CD4-positive, CD25-positive, alpha-beta regulatory T cell (primary cell): ENCODE measurements around the gene WNT11. TPM values are rescaled to one million over a fixed set of nuclear protein-coding genes. Genes with fewer than 3 reads are reported as not detected.

ENCODE experiments used
- ATAC-seq, 2 donors: fragments of 150-1000 bp; cut with Tn5 transposase; one replicate each; pipeline ENCODE4 v1.10.0; 2021; ENCODE audit warnings: low read depth in 2 of 2, moderate number of reproducible peaks in 2 of 2, moderate library complexity in 1 of 2
- DNase-seq, 3 donors: peaks; one replicate each; pipeline versions ENCODE4 v3.0.0 to v3.0.0-alpha.2; 2012 to 2022; ENCODE audit warnings: mixed read lengths in 1 of 3
- H3K27ac ChIP-seq: one replicate; pipeline ENCODE4 v1.7.0; 2013; ENCODE audit warnings: mild to moderate bottlenecking, low read length; ENCODE audit not compliant: insufficient read depth, poor library complexity, severe bottlenecking
- H3K27me3 ChIP-seq: one replicate; pipeline ENCODE4 v1.7.0; 2013; ENCODE audit warnings: low read length; ENCODE audit not compliant: control insufficient read depth, insufficient read depth
- H3K36me3 ChIP-seq: one replicate; pipeline ENCODE4 v1.7.0; 2013; ENCODE audit warnings: mild to moderate bottlenecking, low read length, moderate library complexity; ENCODE audit not compliant: control insufficient read depth, insufficient read depth
- H3K4me1 ChIP-seq: 2 replicates; pipeline ENCODE4 v1.7.0; 2013; ENCODE audit warnings: mild to moderate bottlenecking, low read length; ENCODE audit not compliant: insufficient read depth, control insufficient read depth, poor library complexity, severe bottlenecking
- H3K4me3 ChIP-seq: one replicate; pipeline ENCODE4 v1.7.0; 2013; ENCODE audit warnings: low read depth, mild to moderate bottlenecking, low read length, moderate library complexity
- H3K9me3 ChIP-seq, 2 experiments: 1 replicate in 1 of 2; 2 replicates in 1 of 2; pipeline ENCODE4 v1.7.0; 2013; ENCODE audit warnings: low read length in 2 of 2, mild to moderate bottlenecking in 1 of 2, moderate library complexity in 1 of 2; ENCODE audit not compliant: control insufficient read depth in 2 of 2
- H3K27ac Mint-ChIP-seq, 3 donors: one replicate each; pipeline ENCODE4 v1.8.0; 2020 to 2022; ENCODE audit warnings: mild to moderate bottlenecking in 3 of 3, mixed read lengths in 3 of 3, moderate library complexity in 2 of 3
- H3K27me3 Mint-ChIP-seq: one replicate; pipeline ENCODE4 v1.8.0; 2022; ENCODE audit warnings: mild to moderate bottlenecking, mixed read lengths
- H3K36me3 Mint-ChIP-seq: one replicate; pipeline ENCODE4 v1.8.0; 2020; ENCODE audit warnings: mixed read lengths
- H3K4me1 Mint-ChIP-seq, 4 donors: one replicate each; pipeline ENCODE4 v1.8.0; 2020 to 2022; ENCODE audit warnings: mixed read lengths in 4 of 4, mild to moderate bottlenecking in 1 of 4
- H3K4me3 Mint-ChIP-seq, 4 donors: one replicate each; pipeline ENCODE4 v1.8.0; 2020 to 2022; ENCODE audit warnings: mild to moderate bottlenecking in 4 of 4, mixed read lengths in 4 of 4, moderate library complexity in 3 of 4
- H3K9me3 Mint-ChIP-seq, 7 donors: one replicate each; pipeline ENCODE4 v1.8.0; 2020 to 2022; ENCODE audit warnings: mixed read lengths in 7 of 7, mild to moderate bottlenecking in 3 of 7, moderate library complexity in 2 of 7
- polyA plus RNA-seq, 4 donors: library from polyadenylated mRNA; unstranded; fragments of 300-500 nt; fragmentation: Illumina TruSeq; gene quantifications; one replicate each; pipeline ENCODE4 v1.2.3, GENCODE V29; 2021
- total RNA-seq: library from RNA; stranded (reverse); gene quantifications from one replicate; pipeline ENCODE4 v1.2.3, GENCODE V29; 2022

WNT11 gene
- total RNA-seq (not detected), polyA plus RNA-seq (1 to 10 TPM in 1 of 4 donors, under 1 TPM in 1, not detected in 2; 0.43 to 1.2 TPM)

DNA sequence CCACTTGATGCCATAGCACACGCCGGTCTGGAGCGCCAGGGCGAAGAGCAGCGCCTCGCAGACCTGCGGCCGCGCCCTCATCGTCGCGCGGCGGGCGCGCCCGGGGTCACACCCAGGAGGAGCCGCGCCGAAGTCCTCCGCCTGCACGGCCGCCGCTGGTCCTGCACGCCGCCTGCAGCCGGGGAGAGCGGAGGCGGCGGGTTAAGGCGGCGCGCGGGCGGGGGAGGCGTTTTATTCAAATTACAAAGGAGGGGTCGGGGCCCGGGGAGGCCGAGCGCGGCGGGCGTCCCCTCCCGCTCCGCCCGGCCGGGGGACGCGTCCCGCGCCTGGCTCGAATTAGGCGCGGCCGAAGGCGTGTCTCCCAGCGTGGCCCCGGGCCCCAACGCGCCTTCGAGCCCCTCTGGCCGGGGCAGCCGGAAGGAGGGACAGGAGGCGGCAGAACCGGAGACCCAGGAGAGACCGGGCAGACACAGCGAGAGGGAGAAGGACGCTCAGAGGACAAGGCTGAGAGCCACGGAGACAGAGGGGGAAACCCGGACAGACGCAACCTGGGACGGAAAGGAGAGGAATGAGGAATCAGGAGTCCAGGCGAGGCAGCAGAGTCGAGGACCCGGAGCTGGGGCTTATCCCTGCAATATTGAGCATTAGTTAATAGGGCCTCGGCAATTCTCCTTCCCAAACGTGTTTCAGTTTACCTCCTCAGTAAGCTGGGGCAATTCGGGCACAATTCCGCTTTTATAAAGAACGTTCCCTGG, at the start of gene WNT11:
Gene WNT11 (minus strand): TSS at position 176 of the 755 bp plus-strand sequence. CDS start 95 bp downstream, at position 81.
- H3K9me3 Mint-ChIP-seq = peaks cover 0 to 3% (median 0%) of the 10 kb centered on the region in 7 donors
- Histone ChIP-seq H3K9me3 (no peaks in the 10 kb centered on the region), H3K27ac (no peak within 1 kb of the TSS), H3K4me1 (peaks cover 54% of the 10 kb centered on the region), H3K36me3 (no peaks in the 10 kb centered on the region), H3K4me3 (peak within 1 kb of the TSS; percentile 62), H3K27me3 (peaks cover 19% of the 10 kb centered on the region)
- H3K36me3 Mint-ChIP-seq = no peaks in the 10 kb centered on the region
- H3K4me3 Mint-ChIP-seq = peak within 1 kb of the TSS; percentile 86 to 93 (median 88)
- H3K27ac Mint-ChIP-seq = peak within 1 kb of the TSS in 1 of 3 donors; percentile 62
- ATAC-seq (peak in 1 of 2 donors; percentile 2), DNase-seq (peak; percentile 26 to 44 (median 32))
- H3K4me1 Mint-ChIP-seq = peaks cover 0 to 23% (median 11%) of the 10 kb centered on the region in 4 donors
- H3K27me3 Mint-ChIP-seq = peaks cover 60% of the 10 kb centered on the region

DNA sequence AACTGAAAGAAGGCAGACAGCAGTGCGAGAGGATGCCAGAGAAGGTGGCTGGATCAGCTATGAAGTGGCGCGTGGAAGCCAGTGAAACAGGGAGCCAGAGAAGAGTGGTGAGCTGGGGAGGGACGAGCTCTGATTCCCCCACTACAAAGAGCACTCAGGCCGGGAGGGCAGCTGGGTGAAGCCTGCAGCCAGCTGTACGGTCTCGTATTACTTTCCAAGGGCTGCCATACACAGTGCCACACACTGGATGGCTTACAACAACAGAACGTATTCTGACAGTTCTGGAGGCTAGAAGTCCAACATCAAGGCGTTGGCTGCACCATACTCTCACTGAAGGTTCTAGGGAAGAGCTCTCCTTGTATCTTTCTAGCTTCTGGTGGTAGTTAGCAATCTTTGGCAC, 47.1 kb upstream of the WNT11 start:
- no peaks in the 10 kb centered on the region for H3K4me1 ChIP-seq
- no peak overlapping the region for H3K4me3 ChIP-seq
- H3K27ac Mint-ChIP-seq = no peak overlapping the region
- H3K27me3 Mint-ChIP-seq = peaks cover 28% of the 10 kb centered on the region
- H3K9me3 ChIP-seq = peaks cover 0 to 5% of the 10 kb centered on the region in 2 experiments
- DNase-seq (no peak), ATAC-seq (no peak)
- peaks cover 2% of the 10 kb centered on the region for H3K27me3 ChIP-seq
- H3K36me3 ChIP-seq = no peaks in the 10 kb centered on the region
- H3K27ac ChIP-seq = no peak overlapping the region
- no peaks in the 10 kb centered on the region for H3K4me1 Mint-ChIP-seq
- H3K4me3 Mint-ChIP-seq = no peak overlapping the region
- no peaks in the 10 kb centered on the region for H3K9me3 Mint-ChIP-seq
- H3K36me3 Mint-ChIP-seq = no peaks in the 10 kb centered on the region

DNA sequence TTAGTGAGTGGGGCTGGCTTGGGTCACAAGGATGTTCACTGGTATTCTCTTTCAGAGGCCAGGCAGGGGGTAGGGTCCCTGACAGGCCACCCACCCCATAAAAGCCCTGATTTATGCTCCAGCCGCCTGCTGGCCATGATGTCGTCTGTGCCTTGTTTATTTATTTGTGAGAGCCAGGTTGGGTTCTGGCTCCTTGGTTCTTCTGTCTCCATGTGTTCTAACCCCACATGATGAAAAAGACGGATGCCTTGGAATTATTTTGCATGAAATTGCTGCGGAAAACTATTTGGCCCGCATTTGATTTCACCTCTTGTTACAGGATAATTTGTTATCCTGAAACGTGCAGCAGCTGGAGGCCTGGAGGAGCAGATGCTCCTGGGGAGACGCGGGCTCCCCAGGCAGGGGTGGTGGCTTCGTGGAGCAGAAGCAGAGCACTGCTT, 46.3 kb upstream of the WNT11 start:
- H3K27ac Mint-ChIP-seq = no peak overlapping the region
- DNase-seq (no peak), ATAC-seq (no peak)
- H3K4me1 ChIP-seq = no peaks in the 10 kb centered on the region
- no peaks in the 10 kb centered on the region for H3K27me3 ChIP-seq
- no peak overlapping the region for H3K4me3 Mint-ChIP-seq
- H3K27me3 Mint-ChIP-seq = peaks cover 25% of the 10 kb centered on the region
- no peaks in the 10 kb centered on the region for H3K9me3 Mint-ChIP-seq
- no peak overlapping the region for H3K4me3 ChIP-seq
- peaks cover 0 to 5% of the 10 kb centered on the region in 2 experiments for H3K9me3 ChIP-seq
- H3K27ac ChIP-seq = no peak overlapping the region
- no peaks in the 10 kb centered on the region for H3K36me3 Mint-ChIP-seq
- H3K4me1 Mint-ChIP-seq = no peaks in the 10 kb centered on the region
- no peaks in the 10 kb centered on the region for H3K36me3 ChIP-seq

DNA sequence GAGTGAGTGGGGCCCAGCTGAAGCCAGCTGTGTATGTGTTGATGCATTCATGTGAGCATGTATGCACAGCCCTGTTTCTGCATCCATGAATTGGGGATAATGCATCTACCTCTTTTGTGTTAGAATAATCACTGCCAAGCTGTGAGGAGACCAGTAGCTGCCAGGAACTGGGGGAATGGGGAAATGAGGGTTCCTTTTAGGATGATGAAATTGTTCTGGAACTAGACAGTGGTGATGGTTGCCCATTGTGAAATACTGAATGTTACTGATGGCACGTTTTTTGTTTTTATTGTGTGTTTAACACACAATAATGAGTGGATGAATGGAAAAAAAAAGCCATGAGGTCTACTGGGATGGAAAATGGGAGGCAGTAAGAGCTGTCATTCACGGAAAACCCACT, 45.3 kb upstream of the WNT11 start:
- no peaks in the 10 kb centered on the region for H3K9me3 Mint-ChIP-seq
- H3K27me3 ChIP-seq = no peaks in the 10 kb centered on the region
- ATAC-seq = no peak
- peaks cover 22% of the 10 kb centered on the region for H3K27me3 Mint-ChIP-seq
- H3K27ac ChIP-seq = no peak overlapping the region
- H3K36me3 Mint-ChIP-seq = no peaks in the 10 kb centered on the region
- H3K27ac Mint-ChIP-seq = no peak overlapping the region
- H3K36me3 ChIP-seq = no peaks in the 10 kb centered on the region
- no peak overlapping the region for H3K4me3 ChIP-seq
- H3K9me3 ChIP-seq = peaks cover 0 to 5% of the 10 kb centered on the region in 2 experiments
- H3K4me1 ChIP-seq = no peaks in the 10 kb centered on the region
- no peaks in the 10 kb centered on the region for H3K4me1 Mint-ChIP-seq
- no peak overlapping the region for H3K4me3 Mint-ChIP-seq
- no peak for DNase-seq

DNA sequence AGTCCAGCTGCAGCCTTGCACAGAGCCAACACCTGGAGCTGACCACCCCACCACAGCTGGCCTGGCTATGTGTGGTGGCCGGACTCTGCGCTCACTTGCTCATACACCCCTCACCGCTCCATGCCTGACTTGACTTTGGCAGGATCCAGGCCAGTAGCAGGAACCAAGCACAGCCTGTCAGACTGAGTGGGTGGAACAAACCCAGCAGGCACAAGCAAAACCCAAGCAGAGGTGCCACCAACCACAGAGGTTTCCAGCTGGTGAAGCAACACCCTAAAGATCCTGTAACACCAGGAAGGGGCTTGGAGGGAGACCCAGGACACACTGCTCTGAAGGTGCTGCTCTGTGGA, 44.9 kb upstream of the WNT11 start:
- H3K4me1 Mint-ChIP-seq = no peaks in the 10 kb centered on the region

DNA sequence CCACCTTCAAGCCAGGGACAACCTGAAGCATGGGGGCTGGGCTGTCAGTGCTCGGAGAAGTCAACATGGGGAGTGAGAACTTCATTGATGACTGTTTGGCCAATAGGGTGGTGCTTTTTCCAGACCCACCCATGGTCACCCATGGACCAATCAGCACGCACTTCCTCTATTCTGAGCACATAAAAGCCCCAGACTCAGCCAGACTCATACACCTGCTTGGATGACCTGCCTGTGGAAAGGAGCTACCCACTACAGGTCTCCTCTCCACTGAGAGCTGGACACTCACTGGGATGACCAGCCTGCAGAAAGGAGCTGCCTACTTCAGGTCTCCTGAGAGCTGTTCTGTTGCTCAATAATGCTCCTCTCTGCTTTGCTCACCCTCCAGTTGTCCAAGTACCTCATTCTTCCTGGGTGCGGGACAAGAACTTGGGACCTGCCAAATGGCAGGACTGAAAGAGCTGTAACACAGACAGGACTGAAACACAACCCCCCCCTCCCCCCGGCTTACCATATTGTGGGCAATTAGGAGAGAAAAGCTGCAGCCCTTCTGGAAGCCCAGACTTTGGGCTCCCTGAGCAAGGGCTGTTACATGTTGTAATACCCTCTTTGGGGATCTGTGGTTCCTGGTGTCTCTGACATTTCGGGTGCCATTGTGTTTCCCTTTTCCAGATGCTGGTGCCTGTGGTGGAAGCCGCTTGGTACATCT, 44.4 kb upstream of the WNT11 start:
- H3K4me1 Mint-ChIP-seq = no peaks in the 10 kb centered on the region
- DNase-seq (no peak), ATAC-seq (no peak)
- no peaks in the 10 kb centered on the region for H3K9me3 Mint-ChIP-seq
- Histone ChIP-seq H3K4me3 (no peak overlapping the region), H3K27me3 (no peaks in the 10 kb centered on the region), H3K36me3 (no peaks in the 10 kb centered on the region), H3K4me1 (no peaks in the 10 kb centered on the region), H3K27ac (no peak overlapping the region), H3K9me3 (peaks cover 0 to 5% of the 10 kb centered on the region in 2 experiments)
- H3K4me3 Mint-ChIP-seq = no peak overlapping the region
- no peak overlapping the region for H3K27ac Mint-ChIP-seq
- peaks cover 22% of the 10 kb centered on the region for H3K27me3 Mint-ChIP-seq
- H3K36me3 Mint-ChIP-seq = no peaks in the 10 kb centered on the region

More for the DNA sequence above, 44.9 kb upstream of the WNT11 start:
- Mint-ChIP-seq H3K9me3 (no peaks in the 10 kb centered on the region), H3K27ac (no peak overlapping the region), H3K36me3 (no peaks in the 10 kb centered on the region), H3K27me3 (peaks cover 22% of the 10 kb centered on the region), H3K4me3 (no peak overlapping the region)
- Histone ChIP-seq H3K36me3 (no peaks in the 10 kb centered on the region), H3K4me1 (no peaks in the 10 kb centered on the region), H3K9me3 (peaks cover 0 to 5% of the 10 kb centered on the region in 2 experiments), H3K27me3 (no peaks in the 10 kb centered on the region), H3K27ac (no peak overlapping the region), H3K4me3 (no peak overlapping the region)
- ATAC-seq = no peak
- DNase-seq = no peak

DNA sequence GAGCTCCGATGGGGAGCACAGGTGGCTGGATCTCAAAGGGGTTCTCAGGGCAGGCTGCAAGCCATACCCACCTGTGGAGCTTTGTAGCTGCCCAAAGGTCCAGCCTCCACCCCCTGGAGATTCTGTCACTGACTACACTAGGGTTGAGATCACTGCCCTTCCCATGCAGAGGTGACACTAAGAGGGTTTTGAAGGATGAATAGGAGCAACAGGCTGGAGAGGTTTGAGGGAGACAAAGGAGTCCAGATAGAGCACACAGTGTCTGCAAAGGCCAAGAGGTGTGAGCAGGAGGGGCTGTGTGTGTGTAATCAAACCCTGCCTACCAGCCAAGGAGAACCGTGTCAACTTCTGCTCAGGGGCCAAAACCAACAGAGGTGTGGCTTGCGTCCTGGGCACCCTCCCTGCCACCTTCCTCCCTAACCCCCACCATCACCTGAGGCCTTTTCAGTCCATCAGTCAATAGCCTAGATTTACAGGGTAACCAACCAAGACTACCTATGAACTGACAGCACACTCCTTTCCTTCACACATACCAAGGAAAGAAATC, 43.0 kb upstream of the WNT11 start:
- Histone ChIP-seq H3K9me3 (peaks cover 0 to 5% of the 10 kb centered on the region in 2 experiments), H3K36me3 (no peaks in the 10 kb centered on the region), H3K4me3 (no peak overlapping the region), H3K4me1 (no peaks in the 10 kb centered on the region), H3K27me3 (no peaks in the 10 kb centered on the region), H3K27ac (no peak overlapping the region)
- H3K36me3 Mint-ChIP-seq = no peaks in the 10 kb centered on the region
- peak overlapping the region in 1 of 3 donors; percentile 41 for H3K27ac Mint-ChIP-seq
- H3K4me3 Mint-ChIP-seq = no peak overlapping the region
- no peak for DNase-seq
- peaks cover 16% of the 10 kb centered on the region for H3K27me3 Mint-ChIP-seq
- no peak for ATAC-seq
- no peaks in the 10 kb centered on the region for H3K9me3 Mint-ChIP-seq
- H3K4me1 Mint-ChIP-seq = no peaks in the 10 kb centered on the region
